Hepatocyte (in vitro differentiated cells): ENCODE measurements around the gene GAS2L1.

Experiments used
- EZH2 ChIP-seq: fragments of 200-600 bp; sonication (generic); IDR thresholded peaks from 2 replicates; pipeline ENCODE4 v1.6.1; 2016; ENCODE audit warnings: antibody characterized with exemption, mild to moderate bottlenecking, borderline replicate concordance
- EZH2phosphoT487 ChIP-seq: fragments of 200-600 bp; sonication (generic); IDR thresholded peaks from one replicate; pipeline ENCODE4 v1.6.1; 2018; ENCODE audit warnings: antibody characterized with exemption, mild to moderate bottlenecking, low read depth, moderate library complexity; ENCODE audit not compliant: unreplicated experiment, severe bottlenecking
- TF ChIP-seq, protein P1 (sequence below): fragments of 200-600 bp; sonication (generic); IDR thresholded peaks from 2 replicates; pipeline ENCODE4 v1.5.1; 2016; ENCODE audit warnings: antibody characterized with exemption, mild to moderate bottlenecking; ENCODE audit not compliant: poor library complexity

DNA sequence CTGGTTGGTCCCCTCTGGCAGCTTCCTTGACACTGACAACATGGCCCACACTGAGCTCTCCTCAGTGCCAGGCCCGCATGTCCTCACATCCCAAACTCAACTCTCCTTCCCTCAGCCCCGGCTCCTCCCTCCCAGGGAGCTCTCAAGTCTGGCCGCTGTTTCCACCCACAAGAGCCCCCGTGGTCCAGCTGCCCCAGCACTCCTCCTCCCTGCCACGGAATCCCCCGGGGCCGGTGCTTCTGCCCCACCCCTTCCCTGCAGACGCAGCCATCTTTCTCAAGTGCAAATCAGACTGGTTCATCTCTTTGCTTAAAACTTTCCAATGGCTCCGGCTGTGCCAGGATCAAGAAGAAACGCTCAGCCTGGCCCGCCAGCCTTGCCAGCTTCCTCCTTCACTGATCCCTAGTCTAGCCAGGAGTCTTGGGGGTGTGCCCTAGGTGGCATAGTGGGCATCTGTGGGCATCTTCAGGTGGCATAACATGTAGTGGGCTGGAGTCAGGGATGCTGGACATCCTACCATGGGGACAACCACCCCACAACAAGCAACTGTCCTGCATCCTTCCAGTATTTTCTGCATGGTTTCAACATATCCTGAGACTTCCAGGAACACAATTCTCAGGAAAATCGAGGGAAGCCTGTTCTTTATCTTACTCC, 31.3 kb downstream of the GAS2L1 start:
- TF ChIP-seq, protein P1, sequence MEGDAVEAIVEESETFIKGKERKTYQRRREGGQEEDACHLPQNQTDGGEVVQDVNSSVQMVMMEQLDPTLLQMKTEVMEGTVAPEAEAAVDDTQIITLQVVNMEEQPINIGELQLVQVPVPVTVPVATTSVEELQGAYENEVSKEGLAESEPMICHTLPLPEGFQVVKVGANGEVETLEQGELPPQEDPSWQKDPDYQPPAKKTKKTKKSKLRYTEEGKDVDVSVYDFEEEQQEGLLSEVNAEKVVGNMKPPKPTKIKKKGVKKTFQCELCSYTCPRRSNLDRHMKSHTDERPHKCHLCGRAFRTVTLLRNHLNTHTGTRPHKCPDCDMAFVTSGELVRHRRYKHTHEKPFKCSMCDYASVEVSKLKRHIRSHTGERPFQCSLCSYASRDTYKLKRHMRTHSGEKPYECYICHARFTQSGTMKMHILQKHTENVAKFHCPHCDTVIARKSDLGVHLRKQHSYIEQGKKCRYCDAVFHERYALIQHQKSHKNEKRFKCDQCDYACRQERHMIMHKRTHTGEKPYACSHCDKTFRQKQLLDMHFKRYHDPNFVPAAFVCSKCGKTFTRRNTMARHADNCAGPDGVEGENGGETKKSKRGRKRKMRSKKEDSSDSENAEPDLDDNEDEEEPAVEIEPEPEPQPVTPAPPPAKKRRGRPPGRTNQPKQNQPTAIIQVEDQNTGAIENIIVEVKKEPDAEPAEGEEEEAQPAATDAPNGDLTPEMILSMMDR: no peak
- TF ChIP-seq EZH2phosphoT487 (no peak), EZH2 (no peak)
